MM.1S (cell line): Measurements from ENCODE around the gene ALDH9A1.

ENCODE experiments used
- DNase-seq: peaks from one replicate; pipeline ENCODE4 v3.0.0-alpha.2; 2015
- H2AFZ ChIP-seq: fragments of 300-600 bp; sonication (generic); 2 replicates; pipeline ENCODE4 v1.6.0; 2016; ENCODE audit warnings: antibody characterized with exemption, low read length
- H3F3A ChIP-seq: fragments of 300-600 bp; sonication (generic); 2 replicates; pipeline ENCODE4 v1.6.1; 2016; ENCODE audit warnings: mild to moderate bottlenecking, antibody characterized with exemption, low read length, moderate library complexity, mixed read lengths; ENCODE audit not compliant: insufficient read depth
- H3K27ac ChIP-seq: fragments of 300-600 bp; sonication (generic); 2 replicates; pipeline ENCODE4 v1.5.1; 2016; ENCODE audit warnings: mild to moderate bottlenecking, low read length
- H3K27me3 ChIP-seq: fragments of 300-600 bp; sonication (generic); replicated peaks from 2 replicates; pipeline ENCODE4 v1.6.0; 2016; ENCODE audit warnings: low read length; ENCODE audit not compliant: insufficient read depth
- H3K36me3 ChIP-seq: fragments of 300-600 bp; sonication (generic); replicated peaks from 2 replicates; pipeline ENCODE4 v1.6.1; 2016; ENCODE audit warnings: mild to moderate bottlenecking, low read length, mixed read lengths; ENCODE audit not compliant: insufficient read depth
- H3K4me1 ChIP-seq: fragments of 300-600 bp; sonication (generic); 2 replicates; pipeline ENCODE4 v1.6.1; 2016; ENCODE audit warnings: low read length, mixed read lengths
- H3K4me2 ChIP-seq: fragments of 300-600 bp; sonication (generic); 2 replicates; pipeline ENCODE4 v1.6.0; 2016; ENCODE audit warnings: low read depth, low read length
- H3K4me3 ChIP-seq: fragments of 300-600 bp; sonication (generic); 2 replicates; pipeline ENCODE4 v1.5.1; 2016; ENCODE audit warnings: low read length, mixed read lengths
- H3K79me2 ChIP-seq: fragments of 300-600 bp; sonication (generic); 2 replicates; pipeline ENCODE4 v1.6.1; 2016; ENCODE audit warnings: mixed run types, low read length, mixed read lengths
- H3K9ac ChIP-seq: fragments of 300-600 bp; sonication (generic); 2 replicates; pipeline ENCODE4 v1.6.1; 2016; ENCODE audit warnings: low read length, mixed read lengths
- H3K9me2 ChIP-seq: fragments of 300-600 bp; sonication (generic); replicated peaks from 2 replicates; pipeline ENCODE4 v1.6.1; 2016; ENCODE audit warnings: mild to moderate bottlenecking, low read length, mixed read lengths; ENCODE audit not compliant: insufficient read depth
- H3K9me3 ChIP-seq: fragments of 300-600 bp; sonication (generic); replicated peaks from 2 replicates; pipeline ENCODE4 v1.6.1; 2016; ENCODE audit warnings: mild to moderate bottlenecking, low read length, mixed read lengths; ENCODE audit not compliant: insufficient read depth
- H4K20me1 ChIP-seq: fragments of 300-600 bp; sonication (generic); 2 replicates; pipeline ENCODE4 v1.6.1; 2016; ENCODE audit warnings: mild to moderate bottlenecking, low read length, moderate library complexity, mixed read lengths; ENCODE audit not compliant: insufficient read depth
- CTCF ChIP-seq: fragments of 300-600 bp; sonication (generic); IDR thresholded peaks from 2 replicates; pipeline ENCODE4 v1.5.1; 2016; ENCODE audit warnings: antibody characterized with exemption, low read length, mixed read lengths
- EZH2 ChIP-seq: fragments of 300-600 bp; sonication (generic); optimal IDR thresholded peaks from 2 replicates; pipeline ENCODE3; 2017; ENCODE audit warnings: low read depth, mild to moderate bottlenecking, antibody characterized with exemption, low read length, mixed read lengths
- EZH2phosphoT487 ChIP-seq: fragments of 300-600 bp; sonication (generic); IDR thresholded peaks from 2 replicates; pipeline ENCODE4 v1.6.1; 2018; ENCODE audit warnings: antibody characterized with exemption, low read length

ALDH9A1 gene

DNA sequence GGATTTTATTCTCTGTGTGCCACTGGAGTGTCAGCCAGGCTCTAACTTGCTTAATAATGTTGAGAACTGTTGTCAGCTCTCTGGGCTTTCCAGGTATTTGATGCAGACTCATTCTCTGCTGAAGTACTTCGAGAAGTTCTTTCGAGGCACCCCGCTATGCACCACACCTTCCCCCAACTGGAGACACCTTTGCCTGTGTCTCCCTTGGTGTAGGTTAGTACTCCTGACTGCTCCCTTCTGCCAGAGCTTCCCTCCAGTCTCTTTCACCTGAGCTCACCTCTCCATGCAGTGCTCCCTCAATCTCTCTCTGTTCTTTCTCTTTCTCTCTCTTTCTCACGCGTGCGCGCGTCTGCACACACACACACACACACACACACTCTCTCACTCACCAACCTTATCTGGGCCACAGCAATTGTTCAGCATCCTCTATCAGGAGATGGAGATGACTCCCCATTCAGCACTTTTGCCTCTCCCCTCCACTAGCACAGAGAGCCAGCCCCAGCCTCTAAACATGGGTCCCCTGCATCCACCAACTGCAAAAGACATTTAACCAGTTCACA, 81.3 kb downstream of the ALDH9A1 start:
- H4K20me1 ChIP-seq, result no peaks in the 10 kb centered on the region
- H3K4me2 ChIP-seq, result no peak overlapping the region
- H3K79me2 ChIP-seq, result no peaks in the 10 kb centered on the region
- no peaks in the 10 kb centered on the region for H3K27me3 ChIP-seq
- H3K4me3 ChIP-seq, result no peak overlapping the region
- H3K9me3 ChIP-seq, result no peaks in the 10 kb centered on the region
- no peak overlapping the region for H3K27ac ChIP-seq
- H3K36me3 ChIP-seq, result no peaks in the 10 kb centered on the region
- no peak overlapping the region for H3K9ac ChIP-seq
- H3K9me2 ChIP-seq, result no peaks in the 10 kb centered on the region
- no peak for DNase-seq
- H3K4me1 ChIP-seq, result no peaks in the 10 kb centered on the region
- no peaks in the 10 kb centered on the region for H3F3A ChIP-seq
- no peak for TF ChIP-seq CTCF
- TF ChIP-seq EZH2phosphoT487, result no peak
- no peak for TF ChIP-seq EZH2
- H2AFZ ChIP-seq, result no peak overlapping the region

- Histone ChIP-seq H4K20me1 (no peaks in the 10 kb centered on the region), H3K9ac (no peak overlapping the region), H3K4me1 (no peaks in the 10 kb centered on the region), H3K27me3 (no peaks in the 10 kb centered on the region), H2AFZ (no peak overlapping the region), H3K36me3 (no peaks in the 10 kb centered on the region), H3K9me3 (no peaks in the 10 kb centered on the region), H3K79me2 (no peaks in the 10 kb centered on the region), H3K27ac (no peak overlapping the region), H3K4me3 (no peak overlapping the region), H3F3A (no peaks in the 10 kb centered on the region), H3K4me2 (no peak overlapping the region), H3K9me2 (no peaks in the 10 kb centered on the region)
- DNase-seq, result no peak
- TF ChIP-seq CTCF, result no peak
- TF ChIP-seq EZH2, result no peak
- no peak for TF ChIP-seq EZH2phosphoT487
These were observed 82.2 kb downstream of the ALDH9A1 start for GRCh38 chr1:165616054-165616612.
